KOPT-K1 (cell line): ENCODE data around the gene KLHL18.
A peak's percentile ranks its signal among the peaks of the same experiment; 100 is the strongest.

Experiments
- H3K27ac ChIP-seq: fragments of 200-600 bp; sonication (generic); 2 replicates; pipeline ENCODE4 v1.5.1; 2016; ENCODE audit warnings: antibody characterized with exemption, mild to moderate bottlenecking, low read depth, low read length; ENCODE audit not compliant: poor library complexity, severe bottlenecking
- H3K36me3 ChIP-seq: fragments of 200-600 bp; sonication (generic); 2 replicates; pipeline ENCODE4 v1.5.1; 2017; ENCODE audit warnings: antibody characterized with exemption, mild to moderate bottlenecking, low read length, moderate library complexity; ENCODE audit not compliant: insufficient read depth
- H3K9me3 ChIP-seq: fragments of 200-600 bp; sonication (generic); 2 replicates; pipeline ENCODE4 v1.5.1; 2017; ENCODE audit warnings: antibody characterized with exemption, low read length, mild to moderate bottlenecking; ENCODE audit not compliant: insufficient read depth, poor library complexity, severe bottlenecking

The KLHL18 gene

DNA sequence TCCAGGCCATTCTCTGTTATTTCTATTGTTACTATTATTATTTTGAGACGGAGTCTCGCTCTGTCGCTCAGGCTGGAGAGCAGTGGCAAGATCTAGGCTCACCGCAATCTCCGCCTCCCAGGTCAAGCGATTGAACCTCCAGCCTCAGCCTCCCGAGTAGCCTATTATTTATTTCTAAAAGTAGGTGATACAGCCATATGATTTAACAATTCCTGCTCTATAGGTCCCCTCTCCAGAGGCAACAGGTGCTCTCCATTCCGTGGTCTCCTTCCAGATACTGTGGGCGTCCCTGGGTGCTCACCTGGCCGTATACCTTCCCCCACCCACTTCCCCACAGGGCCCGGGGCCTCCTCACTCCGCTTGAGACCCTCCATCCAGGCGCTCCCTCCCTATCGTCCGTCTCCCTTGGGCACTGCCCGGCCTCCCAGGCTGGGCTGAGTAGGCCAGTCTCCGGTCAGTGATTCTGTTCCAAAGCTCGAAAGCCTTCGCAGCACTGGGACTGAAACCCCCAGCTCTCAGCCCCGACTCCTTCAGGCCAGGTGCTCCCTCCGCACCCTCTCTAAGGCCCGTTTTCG lies 97.4 kb downstream of the KLHL18 start:
- Histone ChIP-seq H3K36me3 (peaks cover 4% of the 10 kb centered on the region), H3K27ac (peak overlapping the region; percentile 89), H3K9me3 (no peaks in the 10 kb centered on the region)

- Histone ChIP-seq H3K27ac (peak within 1 kb of the TSS; percentile 89), H3K9me3 (no peaks in the 10 kb centered on the region), H3K36me3 (peaks cover 6% of the 10 kb centered on the region)
Observed at GRCh38 chr3:47380601-47381316, 98.0 kb downstream of the KLHL18 start, which contains the start of gene PTPN23. PTPN23 (plus strand) TSS chr3:47381021; CDS start chr3:47381097, 76 bp downstream.

GRCh38 chr3:47381317-47382157 lies 98.8 kb downstream of the KLHL18 start:
- Histone ChIP-seq H3K27ac (peak overlapping the region; percentile 89), H3K9me3 (no peaks in the 10 kb centered on the region), H3K36me3 (peaks cover 11% of the 10 kb centered on the region)

DNA sequence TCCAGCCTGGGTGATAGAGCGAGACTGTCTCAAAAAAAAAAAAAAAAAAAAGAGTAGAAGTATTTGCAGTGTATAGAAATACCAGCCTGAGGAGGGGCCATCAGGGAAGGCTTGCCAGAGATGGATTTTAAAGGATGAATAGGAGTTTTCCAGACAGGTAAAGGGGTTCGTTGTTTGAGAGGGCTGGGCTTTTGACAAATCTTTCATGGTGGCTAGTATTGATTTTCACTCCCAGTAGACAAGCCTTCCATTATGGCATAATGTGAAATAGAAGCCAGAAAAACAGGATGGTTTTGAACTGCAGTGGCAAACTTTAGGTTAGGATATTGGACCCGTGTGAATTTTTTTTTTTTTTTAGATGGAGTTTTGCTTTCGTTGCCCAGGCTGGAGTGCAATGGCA lies 101.7 kb downstream of the KLHL18 start:
- H3K36me3 ChIP-seq, result peaks cover 36% of the 10 kb centered on the region
- no peaks in the 10 kb centered on the region for H3K9me3 ChIP-seq
- no peak overlapping the region for H3K27ac ChIP-seq

DNA sequence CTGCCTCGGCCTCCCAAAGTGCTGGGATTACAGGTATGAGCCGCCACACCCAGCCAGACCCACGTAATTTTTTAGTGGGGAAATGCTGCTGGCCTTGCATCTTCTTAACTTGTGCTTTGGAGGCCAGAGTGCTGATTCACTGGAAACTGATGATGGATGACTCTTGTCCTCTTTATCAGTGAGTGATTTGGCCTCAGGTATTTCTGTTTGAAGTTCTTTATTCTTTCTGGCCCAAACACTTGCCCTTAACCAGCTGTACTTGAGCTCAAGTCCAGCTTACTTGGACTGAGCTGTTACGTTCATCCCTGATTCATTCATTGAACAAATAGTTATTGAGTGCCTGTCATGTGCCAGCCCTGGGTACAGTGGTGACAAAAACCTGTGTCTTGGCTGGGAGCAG lies 102.3 kb downstream of the KLHL18 start:
- Histone ChIP-seq H3K36me3 (peaks cover 36% of the 10 kb centered on the region), H3K27ac (no peak overlapping the region), H3K9me3 (no peaks in the 10 kb centered on the region)

DNA sequence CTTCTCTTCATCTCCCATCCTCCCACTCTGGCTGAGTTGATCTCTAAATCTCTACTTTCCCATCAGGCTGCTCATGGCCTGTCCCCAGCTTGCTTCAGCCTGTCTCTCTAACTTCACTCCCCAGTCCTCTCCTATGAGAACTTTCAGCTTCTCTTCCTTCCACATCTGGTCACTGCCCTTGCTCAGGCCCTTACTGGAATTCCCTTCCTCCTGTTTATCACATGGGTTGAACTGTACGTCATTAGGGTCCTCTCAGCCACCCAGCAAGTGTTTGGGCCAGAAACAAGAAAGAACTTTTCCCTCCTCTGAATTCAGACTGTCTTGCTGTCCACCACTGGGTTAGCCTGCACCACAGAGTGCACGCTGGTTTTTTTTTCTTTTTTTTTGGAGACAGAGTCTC lies 103.1 kb downstream of the KLHL18 start:
- peaks cover 36% of the 10 kb centered on the region for H3K36me3 ChIP-seq
- no peaks in the 10 kb centered on the region for H3K9me3 ChIP-seq
- H3K27ac ChIP-seq, result no peak overlapping the region

GRCh38 chr3:47392933-47393332 lies 110.2 kb downstream of the KLHL18 start:
- Histone ChIP-seq H3K27ac (no peak overlapping the region), H3K9me3 (no peaks in the 10 kb centered on the region), H3K36me3 (peaks cover 41% of the 10 kb centered on the region)

GRCh38 chr3:47394140-47394870 lies 111.6 kb downstream of the KLHL18 start:
- Histone ChIP-seq H3K36me3 (peaks cover 41% of the 10 kb centered on the region), H3K9me3 (no peaks in the 10 kb centered on the region), H3K27ac (no peak overlapping the region)

DNA sequence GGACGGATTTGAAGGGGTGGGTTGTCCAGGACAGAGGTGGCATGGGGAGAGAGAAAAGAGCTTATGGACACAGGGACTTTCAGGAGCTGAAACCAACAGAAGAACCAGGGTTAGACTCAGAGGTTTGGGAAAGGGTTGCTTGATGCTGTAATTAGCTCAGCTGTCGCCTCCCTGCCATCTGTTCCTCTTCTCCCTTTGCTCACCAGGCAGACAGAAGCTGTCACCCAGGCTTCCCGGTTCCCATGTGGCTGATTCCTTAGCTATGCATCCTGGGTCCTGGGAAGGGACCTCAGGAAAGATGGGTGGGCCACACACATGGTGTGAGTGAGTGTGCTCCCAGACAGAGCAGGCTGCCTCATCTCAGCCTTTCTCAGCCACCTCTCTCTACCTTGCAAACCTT lies 112.1 kb downstream of the KLHL18 start:
- Histone ChIP-seq H3K9me3 (no peaks in the 10 kb centered on the region), H3K36me3 (peaks cover 46% of the 10 kb centered on the region), H3K27ac (no peak overlapping the region)
